Thoracic aorta (tissue), 2 donors: ENCODE results near the gene LRP1B. TPM values are rescaled to one million over a fixed set of nuclear protein-coding genes. Genes with fewer than 3 reads are reported as not detected.

ENCODE experiments used
- ATAC-seq: fragments of 150-250 bp; one replicate; pipeline ENCODE4 v1.8.0; 2017; ENCODE audit warnings: low read depth; ENCODE audit not compliant: insufficient number of reproducible peaks, low FRiP score
- DNase-seq: peaks from one replicate; pipeline ENCODE4 v3.0.0-alpha.2; 2020; ENCODE audit warnings: low spot score
- H3K27ac ChIP-seq, 2 donors: fragments of 200-600 bp; sonication (generic); 1 replicate in 1 of 2; 2 replicates in 1 of 2; pipeline ENCODE4 v1.5.1; 2016; ENCODE audit warnings: mild to moderate bottlenecking in 2 of 2, moderate library complexity in 2 of 2
- H3K27me3 ChIP-seq: fragments of 200-600 bp; sonication (generic); replicated peaks from 2 replicates; pipeline ENCODE4 v1.6.0; 2016; ENCODE audit warnings: mild to moderate bottlenecking; ENCODE audit not compliant: insufficient read depth
- H3K36me3 ChIP-seq: fragments of 200-600 bp; sonication (generic); one replicate; pipeline ENCODE4 v1.5.1; 2016
- H3K4me1 ChIP-seq, 2 donors: fragments of 200-600 bp; sonication (generic); 1 replicate in 1 of 2; 2 replicates in 1 of 2; pipeline versions ENCODE4 v1.5.1 to v1.6.0; 2016; ENCODE audit warnings: low read depth in 2 of 2, mild to moderate bottlenecking in 1 of 2; ENCODE audit not compliant: control insufficient read depth in 1 of 2
- H3K4me3 ChIP-seq: fragments of 200-600 bp; sonication (generic); 2 replicates; pipeline ENCODE4 v1.5.1; 2016; ENCODE audit warnings: mild to moderate bottlenecking
- H3K9me3 ChIP-seq: fragments of 200-600 bp; sonication (generic); 2 replicates; pipeline ENCODE4 v1.5.1; 2016
- total RNA-seq, 2 donors: library from RNA; depleted of rRNA; stranded (reverse); fragments of >200 nt; gene quantifications; one replicate each; pipeline versions ENCODE4 v1.1.0 to v1.2.3, GENCODE V29; 2016
- TF ChIP-seq, protein P1 (sequence below): fragments of 200-600 bp; sonication (generic); IDR thresholded peaks from one replicate; pipeline ENCODE4 v1.5.1; 2019; ENCODE audit warnings: antibody characterized with exemption

LRP1B gene
- total RNA-seq, 2 donors from 2014 or later: 0.27 to 0.28 TPM

DNA sequence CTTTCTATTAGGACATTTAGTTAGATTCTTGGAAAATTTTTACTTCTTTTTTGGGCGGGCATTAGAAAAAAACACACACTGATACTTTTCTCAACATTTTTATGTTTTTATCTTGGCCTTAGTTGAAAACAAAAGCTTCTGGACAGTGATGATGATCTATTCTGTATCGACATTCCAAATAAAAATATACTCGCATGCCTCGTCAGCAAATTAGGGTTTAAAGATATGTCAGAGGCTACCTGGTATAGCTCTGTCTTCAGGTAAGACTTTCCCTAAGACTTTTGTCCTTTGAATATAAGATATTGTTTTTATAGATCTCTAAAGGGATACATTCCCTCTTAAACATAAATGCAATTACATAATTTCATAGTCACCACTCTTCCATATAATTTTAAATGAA lies 816.8 kb downstream of the LRP1B start:
- Histone ChIP-seq H3K27me3 (no peaks in the 10 kb centered on the region), H3K36me3 (no peaks in the 10 kb centered on the region), H3K4me1 (no peaks in the 10 kb centered on the region), H3K9me3 (no peaks in the 10 kb centered on the region), H3K4me3 (no peak overlapping the region), H3K27ac (no peak overlapping the region)
- no peak for ATAC-seq
- TF ChIP-seq, protein P1, sequence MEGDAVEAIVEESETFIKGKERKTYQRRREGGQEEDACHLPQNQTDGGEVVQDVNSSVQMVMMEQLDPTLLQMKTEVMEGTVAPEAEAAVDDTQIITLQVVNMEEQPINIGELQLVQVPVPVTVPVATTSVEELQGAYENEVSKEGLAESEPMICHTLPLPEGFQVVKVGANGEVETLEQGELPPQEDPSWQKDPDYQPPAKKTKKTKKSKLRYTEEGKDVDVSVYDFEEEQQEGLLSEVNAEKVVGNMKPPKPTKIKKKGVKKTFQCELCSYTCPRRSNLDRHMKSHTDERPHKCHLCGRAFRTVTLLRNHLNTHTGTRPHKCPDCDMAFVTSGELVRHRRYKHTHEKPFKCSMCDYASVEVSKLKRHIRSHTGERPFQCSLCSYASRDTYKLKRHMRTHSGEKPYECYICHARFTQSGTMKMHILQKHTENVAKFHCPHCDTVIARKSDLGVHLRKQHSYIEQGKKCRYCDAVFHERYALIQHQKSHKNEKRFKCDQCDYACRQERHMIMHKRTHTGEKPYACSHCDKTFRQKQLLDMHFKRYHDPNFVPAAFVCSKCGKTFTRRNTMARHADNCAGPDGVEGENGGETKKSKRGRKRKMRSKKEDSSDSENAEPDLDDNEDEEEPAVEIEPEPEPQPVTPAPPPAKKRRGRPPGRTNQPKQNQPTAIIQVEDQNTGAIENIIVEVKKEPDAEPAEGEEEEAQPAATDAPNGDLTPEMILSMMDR: no peak
- DNase-seq: no peak

DNA sequence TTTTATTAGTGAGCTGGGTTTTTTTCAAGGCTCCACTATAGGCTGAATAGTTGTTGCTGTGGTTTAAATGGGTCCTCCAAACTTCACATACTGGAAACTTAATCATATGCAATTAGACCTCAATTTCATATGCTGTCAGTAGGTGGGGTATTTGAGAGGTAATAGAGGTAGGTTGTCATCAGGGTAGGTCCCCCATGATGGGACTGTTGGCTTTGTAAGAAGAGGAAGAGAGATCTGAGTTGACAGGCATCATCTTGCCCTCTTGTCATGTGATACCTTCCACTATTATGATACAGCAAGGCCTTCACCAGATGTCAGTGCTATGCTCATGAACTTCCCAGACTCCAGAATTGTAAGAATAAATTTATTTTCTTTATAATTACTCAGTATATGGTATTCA lies 819.4 kb downstream of the LRP1B start:
- H3K27me3 ChIP-seq: no peaks in the 10 kb centered on the region
- no peaks in the 10 kb centered on the region for H3K36me3 ChIP-seq
- H3K4me3 ChIP-seq: no peak overlapping the region
- H3K4me1 ChIP-seq: no peaks in the 10 kb centered on the region
- TF ChIP-seq, protein P1: no peak
- no peaks in the 10 kb centered on the region for H3K9me3 ChIP-seq
- no peak for DNase-seq
- no peak overlapping the region for H3K27ac ChIP-seq
- ATAC-seq: no peak

DNA sequence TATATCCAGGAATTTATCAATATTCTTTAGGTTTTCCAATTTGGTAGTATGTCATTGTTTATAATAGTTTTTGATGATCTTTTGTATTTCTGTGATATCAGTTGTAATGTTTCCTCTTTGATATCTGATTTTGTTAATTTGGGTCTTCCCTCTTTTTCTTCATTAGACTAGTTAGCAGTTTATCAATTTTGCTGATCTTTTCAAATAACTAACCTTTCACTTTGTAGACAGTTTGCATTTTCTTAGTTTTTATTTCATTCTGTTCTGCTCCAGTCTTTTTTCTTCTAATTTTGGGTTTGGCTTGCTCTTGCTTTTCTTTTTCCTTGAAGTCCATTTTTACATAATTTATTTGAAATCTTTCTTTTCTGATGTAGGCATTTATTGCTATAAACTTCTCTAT lies 824.4 kb downstream of the LRP1B start:
- TF ChIP-seq, protein P1: no peak
- Histone ChIP-seq H3K27me3 (no peaks in the 10 kb centered on the region), H3K4me1 (no peaks in the 10 kb centered on the region), H3K36me3 (no peaks in the 10 kb centered on the region), H3K4me3 (no peak overlapping the region), H3K9me3 (no peaks in the 10 kb centered on the region), H3K27ac (no peak overlapping the region)
- ATAC-seq (no peak), DNase-seq (no peak)

DNA sequence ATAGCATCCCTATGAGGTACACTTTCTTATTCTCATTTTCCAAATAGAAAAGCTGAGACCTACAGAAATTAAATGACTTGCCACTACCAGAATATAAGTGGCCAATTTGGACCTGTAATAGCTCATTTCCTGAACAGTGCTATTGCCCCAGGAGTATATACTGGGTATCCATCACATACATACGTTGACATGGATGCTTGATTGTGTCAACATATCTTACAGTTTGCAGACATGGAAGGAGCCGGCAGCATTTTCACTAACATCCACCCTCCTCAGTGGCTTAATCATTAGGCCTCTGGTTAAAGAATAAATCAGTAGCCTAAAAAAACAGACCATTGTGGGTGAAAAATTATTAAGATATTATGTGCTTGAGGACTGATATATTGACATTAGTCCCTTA lies 829.3 kb downstream of the LRP1B start:
- ATAC-seq (no peak), DNase-seq (no peak)
- no peak overlapping the region for H3K27ac ChIP-seq
- no peaks in the 10 kb centered on the region for H3K36me3 ChIP-seq
- no peak overlapping the region for H3K4me3 ChIP-seq
- H3K27me3 ChIP-seq: no peaks in the 10 kb centered on the region
- H3K4me1 ChIP-seq: no peaks in the 10 kb centered on the region
- no peaks in the 10 kb centered on the region for H3K9me3 ChIP-seq
- TF ChIP-seq, protein P1: no peak

DNA sequence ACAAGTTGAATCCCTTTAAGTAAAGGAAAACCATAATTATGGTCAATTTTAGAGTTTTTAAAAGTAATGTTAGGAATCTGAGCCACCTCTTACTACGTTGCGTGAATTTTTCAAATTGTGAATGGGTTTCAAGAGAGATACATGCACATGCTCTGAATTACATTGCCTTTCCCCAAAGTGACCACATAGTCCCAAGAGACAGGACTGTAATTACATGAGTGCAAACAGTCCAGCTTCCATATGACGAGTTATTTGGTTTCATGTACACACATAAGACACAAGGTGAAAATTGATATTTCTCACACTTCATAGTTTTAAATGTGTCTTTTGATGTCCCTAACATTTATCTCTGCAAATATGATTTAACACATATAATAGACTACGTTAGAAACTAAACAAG lies 850.8 kb downstream of the LRP1B start:
- Histone ChIP-seq H3K9me3 (no peaks in the 10 kb centered on the region), H3K4me3 (no peak overlapping the region), H3K36me3 (no peaks in the 10 kb centered on the region), H3K27ac (no peak overlapping the region), H3K4me1 (no peaks in the 10 kb centered on the region), H3K27me3 (no peaks in the 10 kb centered on the region)
- TF ChIP-seq, protein P1: no peak
- ATAC-seq: no peak
- no peak for DNase-seq
